GM20000 (cell line): ENCODE results near the gene ATXN3.
A peak's percentile ranks its signal among the peaks of the same experiment; 100 is the strongest.

Experiments
- DNase-seq: peaks from one replicate; pipeline ENCODE4 v3.0.0; 2012; ENCODE audit warnings: low spot score
- CTCF ChIP-seq: IDR thresholded peaks from 2 replicates; pipeline ENCODE4 v1.5.1; 2012; ENCODE audit warnings: mild to moderate bottlenecking, control low read depth; ENCODE audit errors: extremely low read depth, missing control alignments

ATXN3 gene

GRCh38 chr14:92039063-92039718 is 67.2 kb downstream of the ATXN3 start:
- DNase-seq = peak; percentile 38
- TF ChIP-seq CTCF = no peak

GRCh38 chr14:92037989-92038388 is 68.4 kb downstream of the ATXN3 start:
- no peak for DNase-seq
- TF ChIP-seq CTCF = no peak

GRCh38 chr14:92035890-92036289 is 70.5 kb downstream of the ATXN3 start:
- DNase-seq = no peak
- no peak for TF ChIP-seq CTCF

GRCh38 chr14:92033906-92034687 is 72.3 kb downstream of the ATXN3 start:
- no peak for TF ChIP-seq CTCF
- DNase-seq = no peak

- no peak for TF ChIP-seq CTCF
- no peak for DNase-seq
Measured at GRCh38 chr14:92033433-92033832, 72.9 kb downstream of the ATXN3 start.

- TF ChIP-seq CTCF = no peak
Measured at GRCh38 chr14:92026548-92027190, 79.7 kb downstream of the ATXN3 start.

GRCh38 chr14:92022036-92022435 is 84.3 kb downstream of the ATXN3 start:
- TF ChIP-seq CTCF = no peak
- no peak for DNase-seq

More at GRCh38 chr14:92026548-92027190, 79.7 kb downstream of the ATXN3 start:
- DNase-seq = no peak
